Kidney (tissue), 14 donors: Measurements from ENCODE around the gene ATP13A3. TPM values are rescaled to one million over a fixed set of nuclear protein-coding genes. Genes with fewer than 3 reads are reported as not detected.

Experiments
- DNase-seq, 5 donors: peaks; one replicate each; pipeline ENCODE4 v3.0.0-alpha.2; 2013 to 2020
- FAIRE-seq: peaks from 2 replicates; lab custom pipeline; 2012; peaks lifted over from hg19 to GRCh38; lab: Jason Lieb, UNC
- H3K27ac ChIP-seq, 2 donors: one replicate each; pipeline ENCODE4 v1.7.0; 2013; ENCODE audit warnings: low read depth in 2 of 2, low read length in 2 of 2, inconsistent platforms in 1 of 2
- H3K27me3 ChIP-seq: one replicate; pipeline ENCODE4 v1.7.1; 2013; ENCODE audit warnings: low read length, inconsistent platforms; ENCODE audit not compliant: control insufficient read depth, insufficient read depth
- H3K36me3 ChIP-seq, 3 donors: one replicate each; pipeline versions ENCODE4 v1.7.0 to v1.7.1; 2013; ENCODE audit warnings: low read length in 3 of 3, control low read depth in 1 of 3, inconsistent platforms in 1 of 3; ENCODE audit not compliant: insufficient read depth in 3 of 3, control insufficient read depth in 2 of 3
- H3K4me1 ChIP-seq, 3 donors: one replicate each; pipeline versions ENCODE4 v1.7.0 to v1.7.1; 2013; ENCODE audit warnings: low read length in 3 of 3, inconsistent platforms in 1 of 3, low read depth in 1 of 3; ENCODE audit not compliant: control insufficient read depth in 2 of 3, insufficient read depth in 2 of 3
- H3K4me3 ChIP-seq, 3 donors: one replicate each; pipeline versions ENCODE4 v1.7.0 to v1.8.1; 2013; ENCODE audit warnings: low read length in 3 of 3, control low read depth in 1 of 3, inconsistent platforms in 1 of 3
- H3K9ac ChIP-seq, 3 donors: one replicate each; pipeline versions ENCODE4 v1.7.0 to v1.7.1; 2013; ENCODE audit warnings: low read length in 3 of 3, control low read depth in 1 of 3, inconsistent platforms in 1 of 3
- H3K9me3 ChIP-seq, 3 donors: one replicate each; pipeline versions ENCODE4 v1.7.0 to v1.7.1; 2013; ENCODE audit warnings: low read length in 3 of 3, control low read depth in 1 of 3, inconsistent platforms in 1 of 3; ENCODE audit not compliant: control insufficient read depth in 2 of 3, insufficient read depth in 1 of 3
- intact Hi-C: fragments of 100-400 bp; cut with DNase I; formaldehyde crosslinking; loops from one replicate; pipeline ENCODE4 v1.11.1; 2022
- polyA plus RNA-seq: library from polyadenylated mRNA; stranded (reverse); fragments of 350-450 nt; fragmentation: Illumina TruSeq; extraction: RNeasy Lipid Tissue Mini Kit (QIAGEN cat#74804); gene quantifications from one replicate; pipeline ENCODE4 v1.2.3, GENCODE V29; 2014; ENCODE audit warnings: low read depth, low replicate concordance; ENCODE audit not compliant: insufficient read depth
- total RNA-seq: library from RNA; stranded (reverse); fragmentation: NEBNext Ultra II Directional; extraction: Animal tissue kit (Norgen Biotek cat#: 25700); gene quantifications from one replicate; pipeline ENCODE4 v1.2.1, GENCODE V29; 2021
- TF ChIP-seq, protein P1 (sequence below): IDR thresholded peaks from 3 replicates; pipeline ENCODE4 v1.5.1; 2012; ENCODE audit warnings: mild to moderate bottlenecking, moderate library complexity, borderline replicate concordance; ENCODE audit not compliant: insufficient read depth; ENCODE audit errors: extremely low read depth
- donor health status: control.
- donor health status: control.
- donor health status: control.
- donor health status: control.
- donor health status: control.
- donor health status: DM: yes; HTN: yes; CAD: no.
- donor health status: Normal renal cell carcinoma (clear cell type).

The ATP13A3 gene
- total and polyA plus RNA-seq, 2 donors from 2014 or later, result 15.3 to 103 TPM

DNA sequence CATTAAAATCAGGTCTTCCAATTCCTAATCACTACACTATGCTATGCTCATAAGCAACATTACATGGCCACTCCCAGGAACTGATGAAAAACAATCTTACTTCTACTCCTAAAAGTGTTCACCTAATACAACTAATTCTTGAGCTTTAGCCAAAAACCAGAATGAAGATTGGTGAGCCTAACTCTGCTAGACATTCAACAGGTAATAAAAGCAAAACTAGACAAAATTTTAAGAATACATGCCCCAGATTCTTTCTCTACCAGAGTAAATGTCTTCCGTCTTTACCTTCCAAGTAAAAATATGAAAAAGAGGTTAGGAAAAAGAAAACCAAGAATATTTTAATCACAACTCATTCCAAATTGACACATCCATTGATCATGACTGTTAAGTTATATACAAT, 31.3 kb downstream of the ATP13A3 start:
- Histone ChIP-seq H3K9ac (no peak overlapping the region), H3K4me3 (no peak overlapping the region), H3K36me3 (peaks cover 10 to 27% (median 14%) of the 10 kb centered on the region in 3 donors), H3K4me1 (no peaks in the 10 kb centered on the region), H3K27me3 (no peaks in the 10 kb centered on the region), H3K27ac (no peak overlapping the region), H3K9me3 (no peaks in the 10 kb centered on the region)
- TF ChIP-seq, protein P1, sequence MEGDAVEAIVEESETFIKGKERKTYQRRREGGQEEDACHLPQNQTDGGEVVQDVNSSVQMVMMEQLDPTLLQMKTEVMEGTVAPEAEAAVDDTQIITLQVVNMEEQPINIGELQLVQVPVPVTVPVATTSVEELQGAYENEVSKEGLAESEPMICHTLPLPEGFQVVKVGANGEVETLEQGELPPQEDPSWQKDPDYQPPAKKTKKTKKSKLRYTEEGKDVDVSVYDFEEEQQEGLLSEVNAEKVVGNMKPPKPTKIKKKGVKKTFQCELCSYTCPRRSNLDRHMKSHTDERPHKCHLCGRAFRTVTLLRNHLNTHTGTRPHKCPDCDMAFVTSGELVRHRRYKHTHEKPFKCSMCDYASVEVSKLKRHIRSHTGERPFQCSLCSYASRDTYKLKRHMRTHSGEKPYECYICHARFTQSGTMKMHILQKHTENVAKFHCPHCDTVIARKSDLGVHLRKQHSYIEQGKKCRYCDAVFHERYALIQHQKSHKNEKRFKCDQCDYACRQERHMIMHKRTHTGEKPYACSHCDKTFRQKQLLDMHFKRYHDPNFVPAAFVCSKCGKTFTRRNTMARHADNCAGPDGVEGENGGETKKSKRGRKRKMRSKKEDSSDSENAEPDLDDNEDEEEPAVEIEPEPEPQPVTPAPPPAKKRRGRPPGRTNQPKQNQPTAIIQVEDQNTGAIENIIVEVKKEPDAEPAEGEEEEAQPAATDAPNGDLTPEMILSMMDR, result no peak
- DNase-seq, result no peak
- intact Hi-C loops, result no loop called here
- FAIRE-seq, result no peak

DNA sequence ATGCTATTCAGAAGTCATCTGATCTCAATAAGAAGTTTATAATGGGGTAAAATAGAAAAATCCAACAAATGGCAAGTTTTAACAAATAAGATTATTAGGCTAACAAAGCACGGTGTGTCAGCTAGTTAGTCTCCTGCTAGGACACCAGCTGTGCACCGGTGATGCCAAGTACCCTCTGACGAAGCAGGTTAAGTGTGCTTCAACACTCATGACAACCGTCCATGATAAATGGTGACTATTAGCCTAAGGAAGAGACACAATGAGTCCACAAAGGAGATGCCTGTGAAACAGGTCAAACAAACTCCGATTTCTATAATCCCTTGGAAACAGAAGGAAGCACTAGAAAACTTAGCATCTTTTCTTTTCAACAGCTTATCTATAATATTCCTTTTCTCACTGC, 36.5 kb downstream of the ATP13A3 start:
- Histone ChIP-seq H3K27me3 (no peaks in the 10 kb centered on the region), H3K4me1 (no peaks in the 10 kb centered on the region), H3K9me3 (no peaks in the 10 kb centered on the region), H3K27ac (no peak overlapping the region), H3K9ac (no peak overlapping the region), H3K4me3 (no peak overlapping the region), H3K36me3 (peaks cover 18 to 51% (median 28%) of the 10 kb centered on the region in 3 donors)
- intact Hi-C loops, result no loop called here
- no peak for DNase-seq
- no peak for FAIRE-seq
- TF ChIP-seq, protein P1, result no peak

GRCh38 chr3:194449913-194450312, 36.9 kb downstream of the ATP13A3 start:
- Histone ChIP-seq H3K36me3 (peaks cover 18 to 54% (median 28%) of the 10 kb centered on the region in 3 donors), H3K4me1 (no peaks in the 10 kb centered on the region), H3K27me3 (no peaks in the 10 kb centered on the region), H3K4me3 (no peak overlapping the region), H3K27ac (no peak overlapping the region), H3K9me3 (no peaks in the 10 kb centered on the region), H3K9ac (no peak overlapping the region)
- intact Hi-C loops, result no loop called here
- FAIRE-seq, result no peak
- TF ChIP-seq, protein P1, result no peak
- no peak for DNase-seq

- Histone ChIP-seq H3K4me3 (no peak overlapping the region), H3K27ac (no peak overlapping the region), H3K9me3 (no peaks in the 10 kb centered on the region), H3K27me3 (no peaks in the 10 kb centered on the region), H3K4me1 (no peaks in the 10 kb centered on the region), H3K36me3 (peaks cover 11 to 56% (median 28%) of the 10 kb centered on the region in 3 donors), H3K9ac (no peak overlapping the region)
- no peak for FAIRE-seq
- TF ChIP-seq, protein P1, result no peak
- intact Hi-C loops, result no loop called here
- no peak for DNase-seq
Observed at GRCh38 chr3:194447657-194448056, 39.1 kb downstream of the ATP13A3 start.
